Activated CD4-positive, alpha-beta T cell treated with anti-CD3 and anti-CD28 coated beads, Interleukin-2, amount 10 ng/mL, durations not matched to agents 7 days and 5 days (primary cell): ENCODE data around the gene MTX3. TPM values are rescaled to one million over a fixed set of nuclear protein-coding genes. Genes with fewer than 3 reads are reported as not detected.

ENCODE experiments used
- CTCF ChIA-PET: fragments of 350-600 bp; sonication (Branson Sonifier 250); formaldehyde crosslinking; loops from one replicate; lab custom pipeline; 2021; ENCODE audit warnings: antibody characterized with exemption; lab: Charles Lee
- POLR2A ChIA-PET: fragments of 350-600 bp; sonication (Branson Sonifier 250); formaldehyde crosslinking; loops from one replicate; lab custom pipeline; 2021; ENCODE audit warnings: antibody characterized with exemption; lab: Charles Lee
- DNase-seq: peaks from one replicate; pipeline ENCODE4 v3.0.0-alpha.2; 2020
- H3K27ac Mint-ChIP-seq: one replicate; pipeline ENCODE4 v1.8.0; 2021; ENCODE audit warnings: mild to moderate bottlenecking, moderate library complexity, mixed read lengths
- H3K27me3 Mint-ChIP-seq: one replicate; pipeline ENCODE4 v1.8.0; 2021; ENCODE audit warnings: mixed read lengths
- H3K36me3 Mint-ChIP-seq: one replicate; pipeline ENCODE4 v1.8.0; 2021; ENCODE audit warnings: low read depth, mixed read lengths
- H3K4me1 Mint-ChIP-seq: one replicate; pipeline ENCODE4 v1.8.0; 2021; ENCODE audit warnings: mixed read lengths
- H3K4me3 Mint-ChIP-seq: one replicate; pipeline ENCODE4 v1.8.0; 2021; ENCODE audit warnings: mild to moderate bottlenecking, moderate library complexity, mixed read lengths
- H3K9me3 Mint-ChIP-seq: one replicate; pipeline ENCODE4 v1.8.0; 2021; ENCODE audit warnings: mixed read lengths
- total RNA-seq, 2 experiments: library from RNA; stranded (reverse); gene quantifications; one replicate each; pipeline ENCODE4 v1.2.3, GENCODE V29; 2021

Gene MTX3, protein sequence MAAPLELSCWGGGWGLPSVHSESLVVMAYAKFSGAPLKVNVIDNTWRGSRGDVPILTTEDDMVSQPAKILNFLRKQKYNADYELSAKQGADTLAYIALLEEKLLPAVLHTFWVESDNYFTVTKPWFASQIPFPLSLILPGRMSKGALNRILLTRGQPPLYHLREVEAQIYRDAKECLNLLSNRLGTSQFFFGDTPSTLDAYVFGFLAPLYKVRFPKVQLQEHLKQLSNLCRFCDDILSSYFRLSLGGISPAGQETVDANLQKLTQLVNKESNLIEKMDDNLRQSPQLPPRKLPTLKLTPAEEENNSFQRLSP
- total RNA-seq = 10 to 100 TPM; 15.5 to 15.6 TPM

DNA sequence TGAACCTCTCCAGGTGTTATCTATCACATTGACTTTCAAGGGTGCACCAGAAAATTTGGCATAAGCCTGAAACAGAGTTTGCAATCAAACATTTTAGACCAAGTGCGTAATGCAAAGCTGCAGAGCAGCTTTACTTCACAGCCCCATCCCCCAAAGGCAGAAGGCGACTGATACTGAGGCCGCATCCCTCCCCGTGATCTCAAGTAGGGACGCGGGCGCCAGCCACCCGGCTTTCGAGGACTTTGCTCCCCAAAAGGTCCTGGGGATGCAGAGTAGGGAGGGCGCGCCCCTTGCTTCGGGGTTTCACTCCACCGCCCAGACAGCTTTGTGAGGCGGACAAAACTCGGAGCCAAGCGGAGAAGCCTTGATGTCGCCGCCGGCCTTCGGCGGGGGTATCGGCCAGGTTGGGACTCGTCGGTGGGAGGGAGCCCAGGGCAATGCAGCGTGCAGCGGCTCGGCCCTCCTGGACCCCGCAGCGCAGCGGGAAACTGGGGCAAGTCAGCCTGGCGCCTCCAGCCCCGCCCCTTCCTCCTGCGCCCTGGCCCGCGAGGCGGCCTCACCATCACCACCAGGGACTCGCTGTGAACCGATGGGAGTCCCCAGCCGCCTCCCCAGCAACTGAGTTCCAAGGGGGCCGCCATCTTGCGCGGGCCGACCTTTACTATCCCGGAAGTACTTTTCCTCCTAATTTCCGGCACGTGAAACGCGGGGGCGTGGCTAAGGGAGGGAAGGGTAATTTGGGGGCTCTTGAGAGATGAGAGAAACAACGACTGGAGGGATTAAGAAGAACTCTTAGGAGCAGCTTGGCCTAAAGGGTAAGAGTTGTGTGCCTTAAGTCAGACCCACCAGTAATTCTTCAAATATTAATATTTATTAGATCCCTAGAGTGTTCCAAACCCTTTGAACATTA, at the start of gene MTX3:
Gene MTX3, minus strand, starts transcription at position 665 of the 910 bp plus-strand sequence. Its CDS starts 24 bp downstream, at position 641.
- Mint-ChIP-seq H3K36me3 (peaks cover 34% of the 10 kb centered on the region), H3K4me3 (peak within 1 kb of the TSS; percentile 80), H3K27me3 (no peaks in the 10 kb centered on the region), H3K4me1 (peaks cover 43% of the 10 kb centered on the region), H3K27ac (peak within 1 kb of the TSS; percentile 91), H3K9me3 (peaks cover 9% of the 10 kb centered on the region)
- ChIA-PET POLR2A (interaction anchor here (0.6 to 1.2 kb wide), 6 partner anchors 9 to 93 kb away, joined by 3 to 6 read pairs (median 4); no protein-coding TSS in a partner anchor), CTCF (interaction anchor here (0.7 to 1.6 kb wide), 10 partner anchors 10 to 88 kb away, joined by 3 to 6 read pairs (median 3); no protein-coding TSS in a partner anchor)
- peak; percentile 91 for DNase-seq

GRCh38 chr5:80039650-80040049, 48.6 kb upstream of the MTX3 start:
- ChIA-PET POLR2A (no interaction called here), CTCF (no interaction called here)
- peaks cover 11% of the 10 kb centered on the region for H3K4me1 Mint-ChIP-seq
- DNase-seq = no peak
- H3K27me3 Mint-ChIP-seq = peaks cover 34% of the 10 kb centered on the region
- H3K36me3 Mint-ChIP-seq = peaks cover 2% of the 10 kb centered on the region
- H3K4me3 Mint-ChIP-seq = no peak overlapping the region
- H3K9me3 Mint-ChIP-seq = no peaks in the 10 kb centered on the region
- H3K27ac Mint-ChIP-seq = no peak overlapping the region

- peaks cover 44% of the 10 kb centered on the region for H3K27me3 Mint-ChIP-seq
- no peak overlapping the region for H3K27ac Mint-ChIP-seq
- H3K9me3 Mint-ChIP-seq = no peaks in the 10 kb centered on the region
- H3K36me3 Mint-ChIP-seq = peaks cover 2% of the 10 kb centered on the region
- CTCF ChIA-PET = interaction anchor here (1.3 kb wide), 1 partner anchor 25 kb away, joined by 3 read pairs; no protein-coding TSS in a partner anchor
- no peak for DNase-seq
- POLR2A ChIA-PET = interaction anchor here (0.7 kb wide), 1 partner anchor 12 kb away, joined by 4 read pairs; no protein-coding TSS in a partner anchor
- peaks cover 26% of the 10 kb centered on the region for H3K4me1 Mint-ChIP-seq
- no peak overlapping the region for H3K4me3 Mint-ChIP-seq
Measured at GRCh38 chr5:80037366-80037765, 46.3 kb upstream of the MTX3 start.

DNA sequence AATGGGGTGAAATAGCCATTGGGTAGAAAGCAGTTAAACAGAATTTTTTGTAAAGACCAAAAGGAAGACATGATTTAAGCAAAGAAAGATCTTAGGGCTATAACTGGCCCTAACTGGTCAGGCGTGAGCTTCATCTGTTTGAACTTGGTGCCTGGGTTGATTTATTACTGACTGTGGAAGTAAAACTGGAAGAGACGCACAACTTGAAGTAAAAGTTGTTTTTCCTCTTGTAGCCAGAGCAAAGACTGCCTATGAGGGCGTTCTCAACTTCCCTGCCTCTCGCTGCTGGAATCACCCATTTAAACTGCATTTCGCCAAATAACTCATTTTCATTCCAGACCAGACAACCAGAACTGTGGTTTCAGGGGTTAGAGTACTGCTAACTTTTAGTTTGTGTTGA, 45.6 kb upstream of the MTX3 start:
- H3K27me3 Mint-ChIP-seq = peaks cover 44% of the 10 kb centered on the region

GRCh38 chr5:80035839-80036238, 44.8 kb upstream of the MTX3 start:
- H3K27ac Mint-ChIP-seq = no peak overlapping the region
- H3K4me1 Mint-ChIP-seq = peaks cover 30% of the 10 kb centered on the region
- no peaks in the 10 kb centered on the region for H3K9me3 Mint-ChIP-seq
- ChIA-PET CTCF (interaction anchor here (1.1 kb wide), 1 partner anchor 14 kb away, joined by 4 read pairs; no protein-coding TSS in a partner anchor), POLR2A (no interaction called here)
- peaks cover 42% of the 10 kb centered on the region for H3K27me3 Mint-ChIP-seq
- H3K4me3 Mint-ChIP-seq = peak overlapping the region; percentile 18
- peaks cover 2% of the 10 kb centered on the region for H3K36me3 Mint-ChIP-seq
- no peak for DNase-seq

More for the DNA sequence above, 45.6 kb upstream of the MTX3 start:
- Mint-ChIP-seq H3K27ac (no peak overlapping the region), H3K4me3 (no peak overlapping the region), H3K9me3 (no peaks in the 10 kb centered on the region), H3K4me1 (peaks cover 26% of the 10 kb centered on the region), H3K36me3 (peaks cover 2% of the 10 kb centered on the region)
- POLR2A ChIA-PET = no interaction called here
- no peak for DNase-seq
- CTCF ChIA-PET = interaction anchor here (0.5 to 1.3 kb wide), 3 partner anchors 14 to 25 kb away, joined by 3 to 4 read pairs (median 4); no protein-coding TSS in a partner anchor

DNA sequence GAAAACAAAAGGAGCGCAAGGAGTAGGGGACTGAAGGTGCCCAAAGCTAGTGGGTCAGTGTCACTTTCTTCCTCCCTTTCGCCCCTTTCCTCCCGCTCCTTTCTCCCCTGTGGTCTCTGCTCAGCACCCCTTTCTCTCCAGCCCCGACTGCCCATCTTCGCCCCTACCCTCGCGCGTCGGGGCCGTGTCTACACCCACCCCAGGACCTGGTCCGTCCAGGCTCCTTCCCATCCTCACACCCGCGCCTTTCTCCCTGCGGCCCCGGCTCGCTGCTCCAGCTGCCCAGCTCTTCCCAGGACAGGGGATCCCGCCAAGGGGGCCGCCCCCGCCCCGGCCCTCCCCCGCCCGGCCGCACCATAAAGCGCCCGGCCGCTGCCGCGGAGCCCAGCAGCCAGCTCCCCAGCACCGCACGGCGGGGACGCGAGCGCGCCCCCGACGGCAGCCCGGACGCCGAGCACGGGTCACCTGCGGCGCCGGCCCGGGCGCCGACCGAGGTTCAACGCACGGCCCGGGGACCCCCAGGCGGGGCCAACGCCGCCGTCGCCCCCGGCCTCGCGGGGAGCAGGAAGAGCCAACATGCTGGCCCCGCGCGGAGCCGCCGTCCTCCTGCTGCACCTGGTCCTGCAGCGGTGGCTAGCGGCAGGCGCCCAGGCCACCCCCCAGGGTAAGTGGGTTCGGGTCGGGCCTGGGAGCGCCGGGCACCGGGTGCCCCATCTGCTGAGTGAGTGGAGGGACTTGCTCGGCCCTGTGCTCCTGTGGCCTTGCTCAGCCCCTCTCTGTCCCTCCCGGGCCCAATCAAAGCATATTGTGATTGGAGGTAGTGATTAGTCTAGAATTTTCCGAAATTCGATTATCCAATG, 44.1 kb upstream of the MTX3 start, which contains the start of gene THBS4:
Gene THBS4, plus strand, starts transcription at position 387 of the 860 bp plus-strand sequence. Its CDS starts 190 bp downstream, at position 577.
- peak within 1 kb of the TSS; percentile 57 for H3K4me3 Mint-ChIP-seq
- H3K9me3 Mint-ChIP-seq = no peaks in the 10 kb centered on the region
- CTCF ChIA-PET = interaction anchor here (1.1 to 1.5 kb wide), 2 partner anchors 13 to 20 kb away, joined by 4 to 5 read pairs; no protein-coding TSS in a partner anchor
- peaks cover 42% of the 10 kb centered on the region for H3K27me3 Mint-ChIP-seq
- no peak for DNase-seq
- peaks cover 2% of the 10 kb centered on the region for H3K36me3 Mint-ChIP-seq
- H3K27ac Mint-ChIP-seq = no peak within 1 kb of the TSS
- H3K4me1 Mint-ChIP-seq = peaks cover 30% of the 10 kb centered on the region
- POLR2A ChIA-PET = no interaction called here

DNA sequence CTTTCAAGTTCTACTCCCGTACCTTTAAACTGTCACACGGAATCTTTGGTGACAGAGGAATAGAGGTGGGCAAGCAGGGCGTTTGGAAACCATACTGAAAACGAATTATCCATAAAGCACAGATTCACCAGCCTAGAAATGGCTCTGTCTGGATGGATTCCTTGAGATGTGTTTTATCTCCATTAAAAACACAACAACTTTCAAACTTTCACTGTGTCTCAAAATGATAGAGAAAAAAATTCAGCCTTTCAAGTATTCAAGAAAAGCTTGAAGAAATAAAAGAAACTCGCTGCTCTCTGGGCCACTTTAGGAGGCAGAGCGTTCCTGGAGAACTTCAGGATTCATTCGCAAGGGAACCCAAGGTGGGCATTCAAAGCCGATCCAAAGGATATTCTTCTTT, 43.5 kb upstream of the MTX3 start:
- H3K9me3 Mint-ChIP-seq = no peaks in the 10 kb centered on the region
- peaks cover 2% of the 10 kb centered on the region for H3K36me3 Mint-ChIP-seq
- peaks cover 30% of the 10 kb centered on the region for H3K4me1 Mint-ChIP-seq
- H3K27me3 Mint-ChIP-seq = peaks cover 39% of the 10 kb centered on the region
- DNase-seq = no peak
- ChIA-PET POLR2A (interaction anchor here (0.5 kb wide), 1 partner anchor 44 kb away, joined by 3 read pairs; no protein-coding TSS in a partner anchor), CTCF (interaction anchor here (0.8 to 1.5 kb wide), 2 partner anchors 20 to 57 kb away, joined by 3 to 5 read pairs; no protein-coding TSS in a partner anchor)
- peak overlapping the region; percentile 57 for H3K4me3 Mint-ChIP-seq
- H3K27ac Mint-ChIP-seq = no peak overlapping the region

DNA sequence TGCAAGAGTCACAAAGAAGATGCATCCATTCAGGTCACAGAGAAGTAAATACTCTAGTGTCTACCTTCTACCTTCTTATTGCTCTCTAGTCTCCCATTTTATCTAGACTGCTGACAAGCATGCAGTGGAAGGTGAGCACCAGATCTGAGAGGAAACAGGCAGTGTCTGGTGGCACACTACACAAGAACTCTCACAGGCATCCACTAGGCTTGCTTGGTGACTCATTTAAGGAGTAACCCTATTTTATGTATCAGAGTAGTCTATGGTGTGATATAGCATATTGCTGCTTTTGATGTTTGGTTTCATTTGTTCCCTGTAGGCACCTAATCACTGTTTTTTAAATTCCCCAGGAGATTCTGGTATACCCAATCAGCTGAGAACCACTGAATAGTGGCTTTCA, 42.5 kb upstream of the MTX3 start:
- Mint-ChIP-seq H3K27ac (no peak overlapping the region), H3K27me3 (peaks cover 39% of the 10 kb centered on the region), H3K9me3 (no peaks in the 10 kb centered on the region), H3K4me1 (peaks cover 30% of the 10 kb centered on the region), H3K4me3 (no peak overlapping the region), H3K36me3 (peaks cover 2% of the 10 kb centered on the region)
- no peak for DNase-seq
- POLR2A ChIA-PET = no interaction called here
- CTCF ChIA-PET = interaction anchor here (0.8 to 1.5 kb wide), 2 partner anchors 19 to 56 kb away, joined by 3 to 5 read pairs; no protein-coding TSS in a partner anchor

DNA sequence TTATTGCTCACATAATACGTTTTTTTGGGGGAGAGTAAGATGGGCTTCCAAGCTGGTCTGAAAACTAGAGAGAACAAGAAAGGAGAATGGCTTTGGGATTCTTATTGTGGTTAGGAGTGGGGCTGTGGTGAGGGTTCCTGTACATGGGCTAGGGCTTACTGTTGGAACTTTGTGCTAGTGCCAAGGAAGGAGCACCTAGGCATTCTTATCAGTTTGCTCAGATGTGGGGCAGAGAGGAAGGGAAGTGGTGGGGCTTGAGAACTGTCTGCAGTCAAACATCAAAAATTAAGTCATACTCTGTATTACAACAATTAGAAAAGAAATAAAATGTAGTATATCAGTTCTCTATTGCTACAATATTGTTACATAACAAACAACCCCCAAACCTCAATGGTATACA, 40.0 kb upstream of the MTX3 start:
- H3K4me1 Mint-ChIP-seq = peaks cover 32% of the 10 kb centered on the region
- ChIA-PET POLR2A (no interaction called here), CTCF (no interaction called here)
- H3K4me3 Mint-ChIP-seq = no peak overlapping the region
- H3K27me3 Mint-ChIP-seq = peaks cover 27% of the 10 kb centered on the region
- no peaks in the 10 kb centered on the region for H3K9me3 Mint-ChIP-seq
- H3K36me3 Mint-ChIP-seq = peaks cover 2% of the 10 kb centered on the region
- no peak for DNase-seq
- no peak overlapping the region for H3K27ac Mint-ChIP-seq

DNA sequence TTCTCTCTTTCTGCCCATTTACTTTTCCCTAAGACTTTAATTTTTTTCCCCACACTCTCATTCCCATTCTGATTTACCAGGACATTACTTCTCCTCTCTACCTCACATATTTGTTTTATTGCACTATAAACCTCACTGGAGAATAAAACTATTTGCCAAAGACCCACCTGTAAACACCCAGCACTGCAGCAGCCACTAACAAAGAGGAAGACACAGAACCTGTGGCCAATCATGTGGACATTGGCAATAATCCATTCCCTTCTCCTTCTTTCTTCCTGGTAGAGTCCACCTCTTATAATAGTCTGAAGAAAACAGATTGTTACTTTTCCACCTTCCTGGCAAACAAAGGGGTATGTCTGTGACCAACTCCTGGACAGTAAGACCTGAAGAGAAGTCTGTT, 35.8 kb upstream of the MTX3 start:
- POLR2A ChIA-PET = no interaction called here
- Mint-ChIP-seq H3K27me3 (peaks cover 5% of the 10 kb centered on the region), H3K4me3 (no peak overlapping the region), H3K4me1 (peaks cover 12% of the 10 kb centered on the region), H3K9me3 (no peaks in the 10 kb centered on the region), H3K27ac (no peak overlapping the region), H3K36me3 (no peaks in the 10 kb centered on the region)
- CTCF ChIA-PET = interaction anchor here (0.6 kb wide), 1 partner anchor 227 kb away, joined by 4 read pairs; no protein-coding TSS in a partner anchor
- DNase-seq = no peak

DNA sequence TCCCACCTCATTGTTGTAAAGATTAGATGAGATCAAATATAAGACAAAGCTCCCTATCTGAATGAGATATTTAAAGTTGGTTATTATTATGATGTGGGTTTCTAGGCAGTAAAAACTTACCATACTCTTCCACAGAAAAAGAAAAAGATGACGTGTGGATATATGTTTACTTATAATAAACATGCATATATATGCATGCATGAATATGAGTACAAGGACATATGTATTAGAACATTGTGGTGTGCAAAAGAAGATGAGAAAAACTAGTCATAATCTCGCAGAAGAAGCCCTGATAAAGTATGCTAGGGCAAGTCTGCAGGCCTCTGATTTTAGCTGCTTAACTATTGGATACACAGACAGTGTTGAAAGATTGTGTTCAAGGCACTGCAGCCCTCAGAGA, 34.0 kb upstream of the MTX3 start:
- no peak for DNase-seq
- Mint-ChIP-seq H3K27me3 (peaks cover 5% of the 10 kb centered on the region), H3K9me3 (no peaks in the 10 kb centered on the region), H3K4me1 (peaks cover 8% of the 10 kb centered on the region), H3K4me3 (no peak overlapping the region), H3K36me3 (no peaks in the 10 kb centered on the region), H3K27ac (no peak overlapping the region)
- POLR2A ChIA-PET = no interaction called here
- CTCF ChIA-PET = no interaction called here
